ENCODE results near the gene CCDC3. TPM values are rescaled to one million over a fixed set of nuclear protein-coding genes. Genes with fewer than 3 reads are reported as not detected.

The CCDC3 gene
- total RNA-seq, 1 donor from 2014 or later: 17.2 TPM

Small RNA genes within 50 kb of the gene (small RNA-seq; reads per million reads assigned to genes)
- gene RNA5SP300 (ENCODE audit: low replicate concordance): not detected

Other genes with a start within 250 kb of the CCDC3 start
- gene OPTN, start 98.5 kb upstream of the CCDC3 start, total RNA-seq: 62.9 TPM
- gene MCM10, start 159.8 kb upstream of the CCDC3 start, total RNA-seq: 2.0 TPM
- not detected for gene UCMA, start 232.7 kb upstream of the CCDC3 start, total RNA-seq